Lung (tissue), 12 donors: ENCODE measurements around the gene UBE2Q1. TPM values are rescaled to one million over a fixed set of nuclear protein-coding genes. Genes with fewer than 3 reads are reported as not detected.
A peak's percentile ranks its signal among the peaks of the same experiment; 100 is the strongest.

ENCODE experiments used
- ATAC-seq: fragments of 200-7000 bp; cut with Tn5 transposase; one replicate; pipeline ENCODE4 v1.9.1; 2020; ENCODE audit warnings: moderate number of reproducible peaks; ENCODE audit not compliant: insufficient read depth, low FRiP score
- DNase-seq, 3 donors: peaks; one replicate each; pipeline ENCODE4 v3.0.0-alpha.2; 2013 to 2017
- H3K27ac ChIP-seq, 2 donors: one replicate each; pipeline ENCODE4 v1.5.1; 2013; ENCODE audit warnings: mild to moderate bottlenecking in 2 of 2, moderate library complexity in 2 of 2, control low read depth in 1 of 2, inconsistent platforms in 1 of 2, low read depth in 1 of 2, low read length in 1 of 2
- H3K27me3 ChIP-seq, 3 donors: one replicate each; pipeline ENCODE4 v1.5.1; 2013; ENCODE audit warnings: low read length in 2 of 3; ENCODE audit not compliant: control insufficient read depth in 3 of 3, insufficient read depth in 3 of 3
- H3K36me3 ChIP-seq, 4 donors: one replicate each; pipeline ENCODE4 v1.5.1; 2013; ENCODE audit warnings: low read length in 4 of 4, mild to moderate bottlenecking in 1 of 4, moderate library complexity in 1 of 4; ENCODE audit not compliant: control insufficient read depth in 4 of 4, insufficient read depth in 4 of 4
- H3K4me1 ChIP-seq, 5 donors: one replicate each; pipeline ENCODE4 v1.5.1; 2013; ENCODE audit warnings: low read length in 5 of 5, mild to moderate bottlenecking in 2 of 5, moderate library complexity in 1 of 5; ENCODE audit not compliant: control insufficient read depth in 5 of 5, insufficient read depth in 5 of 5
- H3K4me3 ChIP-seq: one replicate; pipeline ENCODE4 v1.5.1; 2013; ENCODE audit warnings: mild to moderate bottlenecking, control low read depth, moderate library complexity
- H3K9ac ChIP-seq, 2 donors: one replicate each; pipeline ENCODE4 v1.5.1; 2013; ENCODE audit warnings: low read length in 2 of 2, control low read depth in 1 of 2; ENCODE audit not compliant: insufficient read depth in 1 of 2
- H3K9me3 ChIP-seq, 4 donors: one replicate each; pipeline ENCODE4 v1.5.1; 2013; ENCODE audit warnings: low read length in 3 of 4, mild to moderate bottlenecking in 1 of 4, moderate library complexity in 1 of 4; ENCODE audit not compliant: control insufficient read depth in 4 of 4, insufficient read depth in 3 of 4
- WGBS, 2 donors: extraction: QIAGEN DNeasy Blood & Tissue Kit; methylation state at CpG; one replicate each; pipeline ENCODE4 v1.1.7; 2013; 5-methylcytosine and 5-hydroxymethylcytosine counted together
- polyA plus RNA-seq, 2 donors: library from polyadenylated mRNA; stranded (reverse); fragments of 200-250 nt; gene quantifications; one replicate each; pipeline ENCODE4 v1.2.1, GENCODE V29; 2013
- total RNA-seq, 2 donors: library from RNA; depleted of rRNA in 1 of 2; stranded (reverse); fragments of >200 nt in 1 of 2; gene quantifications; one replicate each; pipeline ENCODE4 v1.2.1, GENCODE V29; 2014 to 2021
- TF ChIP-seq, protein P1 (sequence below): IDR thresholded peaks from 2 replicates; pipeline ENCODE4 v1.5.1; 2012; ENCODE audit warnings: mild to moderate bottlenecking; ENCODE audit errors: control extremely low read depth, extremely low read depth
- donor health status: control.
- donor health status: control.
- donor health status: Bipolar disorder and iron deficiency.
- donor health status: healthy.
- donor health status: DM: yes; HTN: yes; CAD: no.

UBE2Q1 gene
- total and polyA plus RNA-seq, 4 donors = 34.3 to 87.3 (median 43.3) TPM

GRCh38 chr1:154571244-154571963, 12.9 kb upstream of the UBE2Q1 start:
- TF ChIP-seq, protein P1, sequence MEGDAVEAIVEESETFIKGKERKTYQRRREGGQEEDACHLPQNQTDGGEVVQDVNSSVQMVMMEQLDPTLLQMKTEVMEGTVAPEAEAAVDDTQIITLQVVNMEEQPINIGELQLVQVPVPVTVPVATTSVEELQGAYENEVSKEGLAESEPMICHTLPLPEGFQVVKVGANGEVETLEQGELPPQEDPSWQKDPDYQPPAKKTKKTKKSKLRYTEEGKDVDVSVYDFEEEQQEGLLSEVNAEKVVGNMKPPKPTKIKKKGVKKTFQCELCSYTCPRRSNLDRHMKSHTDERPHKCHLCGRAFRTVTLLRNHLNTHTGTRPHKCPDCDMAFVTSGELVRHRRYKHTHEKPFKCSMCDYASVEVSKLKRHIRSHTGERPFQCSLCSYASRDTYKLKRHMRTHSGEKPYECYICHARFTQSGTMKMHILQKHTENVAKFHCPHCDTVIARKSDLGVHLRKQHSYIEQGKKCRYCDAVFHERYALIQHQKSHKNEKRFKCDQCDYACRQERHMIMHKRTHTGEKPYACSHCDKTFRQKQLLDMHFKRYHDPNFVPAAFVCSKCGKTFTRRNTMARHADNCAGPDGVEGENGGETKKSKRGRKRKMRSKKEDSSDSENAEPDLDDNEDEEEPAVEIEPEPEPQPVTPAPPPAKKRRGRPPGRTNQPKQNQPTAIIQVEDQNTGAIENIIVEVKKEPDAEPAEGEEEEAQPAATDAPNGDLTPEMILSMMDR = no peak
- H3K4me3 ChIP-seq = no peak overlapping the region
- H3K9ac ChIP-seq = no peak overlapping the region
- peaks cover 0 to 13% (median 3%) of the 10 kb centered on the region in 3 donors for H3K27me3 ChIP-seq
- no peaks in the 10 kb centered on the region for H3K36me3 ChIP-seq
- WGBS, 2 donors = 96 to 97% methylated on average over 59 of the region's 59 CpGs
- no peak overlapping the region for H3K27ac ChIP-seq
- no peak for ATAC-seq
- no peaks in the 10 kb centered on the region for H3K9me3 ChIP-seq
- H3K4me1 ChIP-seq = peaks cover 0 to 11% (median 3%) of the 10 kb centered on the region in 5 donors
- DNase-seq = no peak

GRCh38 chr1:154568157-154568815, 9.8 kb upstream of the UBE2Q1 start:
- ATAC-seq = no peak
- WGBS, 2 donors = 36 to 37% methylated on average over 17 of the region's 17 CpGs
- Histone ChIP-seq H3K4me3 (no peak overlapping the region), H3K27ac (no peak overlapping the region), H3K9ac (no peak overlapping the region), H3K27me3 (peaks cover 0 to 21% (median 3%) of the 10 kb centered on the region in 3 donors), H3K4me1 (peaks cover 0 to 11% (median 3%) of the 10 kb centered on the region in 5 donors), H3K9me3 (no peaks in the 10 kb centered on the region), H3K36me3 (no peaks in the 10 kb centered on the region)
- TF ChIP-seq, protein P1 = no peak
- no peak for DNase-seq

GRCh38 chr1:154567386-154568156, 9.1 kb upstream of the UBE2Q1 start, which contains the start of gene CHRNB2:
TSS of gene CHRNB2 (plus strand) at chr1:154567778. CDS start at chr1:154568045, 267 bp downstream.
- Histone ChIP-seq H3K36me3 (no peaks in the 10 kb centered on the region), H3K9ac (no peak within 1 kb of the TSS), H3K9me3 (no peaks in the 10 kb centered on the region), H3K27me3 (peaks cover 0 to 21% (median 3%) of the 10 kb centered on the region in 3 donors), H3K27ac (no peak within 1 kb of the TSS), H3K4me3 (no peak within 1 kb of the TSS), H3K4me1 (peaks cover 0 to 11% (median 3%) of the 10 kb centered on the region in 5 donors)
- WGBS, 2 donors = 2 to 3% methylated on average over 52 to 53 of the region's 53 CpGs
- peak; percentile 67 to 80 (median 74) for DNase-seq
- TF ChIP-seq, protein P1 = no peak
- peak; percentile 93 for ATAC-seq
